ENCODE data around the gene DNAJC18.

Gene DNAJC18

DNA sequence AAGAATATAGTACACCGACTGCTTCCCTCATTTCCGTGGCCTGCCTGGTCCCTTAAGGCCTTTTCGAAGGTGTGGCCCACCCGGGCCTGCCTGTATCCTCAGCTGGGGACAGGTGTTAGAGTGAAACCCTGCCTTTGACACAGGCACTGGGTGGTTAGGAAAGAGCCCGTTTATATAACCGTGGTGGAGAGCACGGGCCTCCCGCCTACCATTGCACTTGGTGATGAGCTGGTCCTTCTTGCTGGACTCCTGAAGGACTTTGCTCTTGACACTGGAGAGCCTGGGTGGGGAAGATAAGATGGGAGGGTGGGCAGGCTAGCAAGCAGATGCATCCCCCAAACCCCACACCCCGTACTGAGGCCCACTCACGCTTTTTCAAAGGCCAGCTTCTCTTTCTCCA lies 37.8 kb downstream of the DNAJC18 start:
- DNase-seq (ENCODE audit: low read depth) = no peak
- TF ChIP-seq, protein P1, sequence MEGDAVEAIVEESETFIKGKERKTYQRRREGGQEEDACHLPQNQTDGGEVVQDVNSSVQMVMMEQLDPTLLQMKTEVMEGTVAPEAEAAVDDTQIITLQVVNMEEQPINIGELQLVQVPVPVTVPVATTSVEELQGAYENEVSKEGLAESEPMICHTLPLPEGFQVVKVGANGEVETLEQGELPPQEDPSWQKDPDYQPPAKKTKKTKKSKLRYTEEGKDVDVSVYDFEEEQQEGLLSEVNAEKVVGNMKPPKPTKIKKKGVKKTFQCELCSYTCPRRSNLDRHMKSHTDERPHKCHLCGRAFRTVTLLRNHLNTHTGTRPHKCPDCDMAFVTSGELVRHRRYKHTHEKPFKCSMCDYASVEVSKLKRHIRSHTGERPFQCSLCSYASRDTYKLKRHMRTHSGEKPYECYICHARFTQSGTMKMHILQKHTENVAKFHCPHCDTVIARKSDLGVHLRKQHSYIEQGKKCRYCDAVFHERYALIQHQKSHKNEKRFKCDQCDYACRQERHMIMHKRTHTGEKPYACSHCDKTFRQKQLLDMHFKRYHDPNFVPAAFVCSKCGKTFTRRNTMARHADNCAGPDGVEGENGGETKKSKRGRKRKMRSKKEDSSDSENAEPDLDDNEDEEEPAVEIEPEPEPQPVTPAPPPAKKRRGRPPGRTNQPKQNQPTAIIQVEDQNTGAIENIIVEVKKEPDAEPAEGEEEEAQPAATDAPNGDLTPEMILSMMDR (IDR thresholded peaks at IDR 0.05; ENCODE audit: insufficient read depth, low read depth, low read length, missing control alignments) = no peak
- H3K4me3 ChIP-seq (ENCODE audit: low read depth, low read length) = no peak overlapping the region

DNA sequence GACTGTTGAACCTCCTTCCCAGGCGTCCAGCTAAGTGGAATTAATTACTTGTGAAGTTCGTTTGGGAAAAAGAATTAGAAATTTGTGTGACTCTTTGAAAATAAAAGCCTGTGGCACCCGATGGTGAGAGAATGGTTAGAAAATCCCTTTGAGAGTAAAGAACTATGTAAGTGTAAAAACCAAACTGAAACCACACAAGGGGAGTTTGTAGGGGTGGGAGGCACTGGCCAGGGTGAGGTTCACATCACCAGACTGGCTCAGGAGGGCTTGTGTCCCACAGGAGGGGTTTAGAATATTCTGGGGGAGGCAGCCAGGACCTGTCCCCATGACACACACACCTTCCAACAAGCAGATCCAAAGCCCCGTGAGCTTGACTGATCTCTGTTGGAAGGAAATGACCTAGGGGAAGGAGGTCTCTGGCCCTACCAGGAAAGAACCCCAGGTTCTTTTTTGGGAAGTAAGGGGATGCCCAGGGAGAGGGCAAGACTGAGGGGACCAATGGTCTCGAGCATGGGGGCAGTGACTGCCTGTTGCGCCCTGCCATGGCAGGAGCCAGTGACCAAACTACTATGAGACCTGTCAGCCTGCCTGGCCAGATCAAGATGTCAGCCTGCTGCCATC lies 39.7 kb downstream of the DNAJC18 start:
- peak overlapping the region; percentile 49 for H3K4me3 ChIP-seq (ENCODE audit: low read depth, low read length)
- peak; percentile 86 for DNase-seq (ENCODE audit: low read depth)
- TF ChIP-seq, protein P1 (IDR thresholded peaks at IDR 0.05; ENCODE audit: insufficient read depth, low read depth, low read length, missing control alignments) = no peak

DNA sequence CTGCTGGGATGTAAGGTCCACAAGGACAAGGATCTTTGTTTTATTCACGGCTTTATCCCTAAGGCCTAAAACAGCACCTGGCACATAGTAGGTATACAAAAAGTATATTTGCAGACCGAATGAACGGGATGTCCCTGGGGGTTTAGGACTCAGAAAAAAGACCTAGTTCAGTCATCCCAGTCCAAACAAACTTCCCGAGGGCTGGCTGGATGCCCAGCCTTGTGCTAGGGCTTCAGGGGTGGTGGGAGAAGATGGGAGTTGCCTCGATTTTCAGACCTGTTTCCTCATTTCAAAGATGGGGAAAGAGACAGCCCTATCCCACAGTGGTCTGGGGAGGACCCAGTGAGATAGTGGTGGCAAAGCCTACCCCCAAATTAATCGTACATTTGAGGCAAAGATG lies 41.4 kb downstream of the DNAJC18 start:
- no peak for DNase-seq (ENCODE audit: low read depth)
- TF ChIP-seq, protein P1 (IDR thresholded peaks at IDR 0.05; ENCODE audit: insufficient read depth, low read depth, low read length, missing control alignments) = no peak
- no peak overlapping the region for H3K4me3 ChIP-seq (ENCODE audit: low read depth, low read length)

DNA sequence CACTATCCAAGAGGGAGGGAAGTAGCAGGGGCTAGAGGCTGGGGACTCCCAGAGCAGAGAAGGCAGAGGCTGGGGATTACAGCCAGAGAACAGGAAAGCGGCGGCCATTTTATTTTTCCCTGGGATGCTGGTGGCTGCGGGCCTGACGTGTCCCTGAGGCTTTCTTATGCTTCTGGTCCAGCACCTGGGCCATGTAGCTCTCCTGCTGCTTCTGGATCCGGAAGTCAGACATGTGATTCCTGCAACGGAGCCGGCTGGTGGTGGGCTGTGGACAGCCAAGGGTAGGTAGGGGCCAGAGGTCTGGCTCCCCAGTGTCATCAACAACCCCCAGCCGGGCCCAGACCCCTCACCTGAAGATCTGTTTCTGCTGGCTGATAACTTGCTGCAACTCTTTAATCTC lies 42.6 kb downstream of the DNAJC18 start:
- TF ChIP-seq, protein P1 (IDR thresholded peaks at IDR 0.05; ENCODE audit: insufficient read depth, low read depth, low read length, missing control alignments) = no peak
- H3K4me3 ChIP-seq (ENCODE audit: low read depth, low read length) = no peak overlapping the region
- DNase-seq (ENCODE audit: low read depth) = no peak

DNA sequence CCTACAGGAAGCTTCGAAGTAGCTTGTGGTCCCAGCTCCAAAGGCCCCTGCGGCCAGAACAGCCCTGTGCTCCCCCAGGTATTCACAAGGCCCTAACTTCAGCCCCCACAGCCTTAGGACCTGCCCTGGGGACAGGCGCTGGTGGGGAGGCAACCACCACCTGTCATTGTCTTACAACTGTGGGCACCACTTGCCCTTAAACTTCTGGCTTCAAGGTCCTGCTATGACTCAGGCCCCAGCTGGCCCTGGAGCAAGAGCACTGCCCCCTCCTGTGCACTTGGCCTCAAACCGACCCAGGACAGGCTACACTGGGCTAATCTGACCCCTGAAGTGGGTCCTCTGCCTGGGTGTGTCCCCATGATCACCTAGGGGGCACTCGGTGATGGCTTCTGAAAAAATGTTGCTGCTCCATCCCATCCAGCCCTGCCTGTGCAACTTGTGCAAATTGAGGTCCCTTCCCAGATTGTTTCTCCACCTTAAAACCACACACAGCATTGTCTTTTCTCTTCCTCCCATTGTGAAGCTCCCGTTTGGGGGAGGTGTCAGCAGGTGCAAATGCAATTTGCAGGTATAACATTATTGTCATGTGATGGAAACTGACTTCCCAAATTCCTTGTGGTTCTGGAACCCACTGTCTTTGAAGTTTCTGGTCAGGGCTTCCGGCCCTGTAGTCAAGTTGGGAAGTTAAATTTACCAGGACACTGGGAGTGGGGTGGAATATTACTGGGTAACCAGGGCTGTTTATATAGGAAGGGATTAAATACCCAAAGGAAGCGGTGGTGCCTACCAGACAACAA lies 43.3 kb downstream of the DNAJC18 start:
- TF ChIP-seq, protein P1 (IDR thresholded peaks at IDR 0.05; ENCODE audit: insufficient read depth, low read depth, low read length, missing control alignments) = no peak
- no peak overlapping the region; the same call in 1 of the 2 replicates for H3K4me3 ChIP-seq (ENCODE audit: low read depth, low read length)
- peak; percentile 76 for DNase-seq (ENCODE audit: low read depth)

DNA sequence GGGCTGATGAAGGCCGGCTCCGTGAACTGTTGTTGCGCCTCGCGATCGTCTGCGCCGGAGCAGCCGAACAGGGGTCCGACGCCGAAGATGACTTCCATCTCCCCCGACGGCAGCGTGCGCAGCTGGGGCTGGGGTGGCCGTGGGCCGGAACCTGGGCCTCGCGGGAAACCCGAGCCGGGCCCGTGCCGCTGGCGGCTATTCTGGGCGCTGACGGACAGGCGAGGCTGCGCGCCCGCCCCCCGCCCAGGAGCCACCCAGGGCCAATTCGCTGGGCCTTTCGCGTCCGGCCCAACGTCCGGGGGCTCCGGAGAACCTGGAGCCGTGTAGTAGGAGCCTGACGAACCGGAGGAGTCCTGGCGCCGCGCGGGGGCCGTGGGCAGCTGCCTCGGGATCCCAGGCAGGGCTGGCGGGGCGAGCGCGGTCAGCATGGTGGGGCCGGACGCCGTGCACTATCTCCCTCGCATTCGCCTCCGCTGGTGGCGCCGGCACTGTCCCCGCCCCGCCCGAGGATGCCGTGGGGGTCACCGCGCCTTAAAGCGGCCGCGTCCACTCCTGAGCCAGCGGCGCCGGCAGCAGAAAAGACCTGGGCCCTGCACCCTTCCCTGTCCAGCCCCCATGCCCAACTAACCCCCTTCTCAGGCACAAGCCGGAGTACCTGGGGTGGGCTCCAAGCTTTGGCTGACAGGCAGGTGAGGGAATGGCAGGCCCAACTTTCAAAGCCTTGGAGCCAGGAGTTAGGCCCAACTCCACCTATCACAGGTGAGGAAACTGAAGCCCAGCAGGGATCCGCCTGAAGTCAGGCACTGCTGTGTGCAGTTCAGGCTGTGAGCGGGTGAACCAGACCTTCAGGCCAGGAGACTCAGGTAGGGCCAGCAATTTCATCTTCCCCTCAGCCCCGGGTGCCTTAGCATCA lies 44.4 kb downstream of the DNAJC18 start, which contains the start of gene PROB1:
PROB1 (minus strand) TSS at position 451 of the 913 bp plus-strand sequence; CDS start at position 428, 23 bp downstream.
- peak within 1 kb of the TSS; percentile 88 for H3K4me3 ChIP-seq (ENCODE audit: low read depth, low read length)
- TF ChIP-seq, protein P1 (IDR thresholded peaks at IDR 0.05; ENCODE audit: insufficient read depth, low read depth, low read length, missing control alignments) = no peak
- no peak for DNase-seq (ENCODE audit: low read depth)
